Upper lobe of right lung (tissue), 1 donor: ENCODE data around the gene THSD4. TPM values are rescaled to one million over a fixed set of nuclear protein-coding genes. Genes with fewer than 3 reads are reported as not detected.

Source experiments
- ATAC-seq: fragments of 200-7000 bp; cut with Tn5 transposase; one replicate; pipeline ENCODE4 v1.9.1; 2020; ENCODE audit warnings: mild to moderate bottlenecking, moderate library complexity
- DNase-seq: peaks from one replicate; pipeline ENCODE4 v3.0.0-alpha.2; 2020
- H3K27ac ChIP-seq: fragments of 200-600 bp; one replicate; pipeline ENCODE4 v1.8.0; 2022
- H3K27me3 ChIP-seq: fragments of 200-600 bp; one replicate; pipeline ENCODE4 v1.8.0; 2022; ENCODE audit warnings: mild to moderate bottlenecking
- H3K36me3 ChIP-seq: fragments of 200-600 bp; one replicate; pipeline ENCODE4 v1.8.0; 2022
- H3K4me1 ChIP-seq: fragments of 200-600 bp; one replicate; pipeline ENCODE4 v1.8.0; 2022
- H3K4me3 ChIP-seq: fragments of 200-600 bp; one replicate; pipeline ENCODE4 v1.8.0; 2022; ENCODE audit warnings: mild to moderate bottlenecking
- H3K9me3 ChIP-seq: fragments of 200-600 bp; one replicate; pipeline ENCODE4 v1.8.0; 2022
- intact Hi-C: fragments of 100-400 bp; cut with DNase I; formaldehyde crosslinking; loops from one replicate; pipeline ENCODE4 v1.11.0; 2022
- total RNA-seq: library from RNA; stranded (reverse); fragmentation: NEBNext Ultra II Directional; extraction: Animal tissue kit (Norgen Biotek cat#: 25700); gene quantifications from one replicate; pipeline ENCODE4 v1.2.1, GENCODE V29; 2021
- TF ChIP-seq, protein P1 (sequence below): fragments of 200-600 bp; IDR thresholded peaks from one replicate; pipeline ENCODE4 v1.8.0; 2022; ENCODE audit warnings: antibody characterized with exemption
- donor health status: DM: no; HTN: yes; CAD: no; lungs with severe emphysema.

Gene THSD4
- total RNA-seq, 1 donor from 2014 or later, result 25.6 TPM

DNA sequence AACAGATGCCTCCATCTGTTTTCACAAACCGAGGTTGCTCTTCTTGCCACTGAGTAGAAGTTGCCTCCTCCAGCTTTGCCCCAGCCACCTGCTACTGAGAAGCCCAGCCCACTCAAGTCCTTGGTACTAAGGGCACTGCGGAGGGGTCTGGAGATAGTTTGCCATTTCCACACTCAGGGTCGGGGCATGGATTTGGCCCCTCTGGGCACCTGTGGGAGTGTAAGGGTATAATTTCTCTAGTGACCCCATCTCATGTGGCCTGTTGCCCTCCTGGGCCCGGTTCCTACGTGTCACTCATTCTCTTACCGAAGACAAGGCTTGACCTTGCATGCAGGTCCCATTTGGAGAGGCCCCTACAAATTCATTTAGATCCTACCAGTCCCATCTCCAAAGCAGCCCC lies 79.0 kb downstream of the THSD4 start:
- H3K4me1 ChIP-seq, result no peaks in the 10 kb centered on the region
- H3K27ac ChIP-seq, result no peak overlapping the region
- H3K36me3 ChIP-seq, result no peaks in the 10 kb centered on the region
- H3K27me3 ChIP-seq, result no peaks in the 10 kb centered on the region
- TF ChIP-seq, protein P1, sequence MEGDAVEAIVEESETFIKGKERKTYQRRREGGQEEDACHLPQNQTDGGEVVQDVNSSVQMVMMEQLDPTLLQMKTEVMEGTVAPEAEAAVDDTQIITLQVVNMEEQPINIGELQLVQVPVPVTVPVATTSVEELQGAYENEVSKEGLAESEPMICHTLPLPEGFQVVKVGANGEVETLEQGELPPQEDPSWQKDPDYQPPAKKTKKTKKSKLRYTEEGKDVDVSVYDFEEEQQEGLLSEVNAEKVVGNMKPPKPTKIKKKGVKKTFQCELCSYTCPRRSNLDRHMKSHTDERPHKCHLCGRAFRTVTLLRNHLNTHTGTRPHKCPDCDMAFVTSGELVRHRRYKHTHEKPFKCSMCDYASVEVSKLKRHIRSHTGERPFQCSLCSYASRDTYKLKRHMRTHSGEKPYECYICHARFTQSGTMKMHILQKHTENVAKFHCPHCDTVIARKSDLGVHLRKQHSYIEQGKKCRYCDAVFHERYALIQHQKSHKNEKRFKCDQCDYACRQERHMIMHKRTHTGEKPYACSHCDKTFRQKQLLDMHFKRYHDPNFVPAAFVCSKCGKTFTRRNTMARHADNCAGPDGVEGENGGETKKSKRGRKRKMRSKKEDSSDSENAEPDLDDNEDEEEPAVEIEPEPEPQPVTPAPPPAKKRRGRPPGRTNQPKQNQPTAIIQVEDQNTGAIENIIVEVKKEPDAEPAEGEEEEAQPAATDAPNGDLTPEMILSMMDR, result no peak
- H3K4me3 ChIP-seq, result no peak overlapping the region
- DNase-seq (no peak), ATAC-seq (no peak)
- no peaks in the 10 kb centered on the region for H3K9me3 ChIP-seq
- intact Hi-C loops, result no loop called here

DNA sequence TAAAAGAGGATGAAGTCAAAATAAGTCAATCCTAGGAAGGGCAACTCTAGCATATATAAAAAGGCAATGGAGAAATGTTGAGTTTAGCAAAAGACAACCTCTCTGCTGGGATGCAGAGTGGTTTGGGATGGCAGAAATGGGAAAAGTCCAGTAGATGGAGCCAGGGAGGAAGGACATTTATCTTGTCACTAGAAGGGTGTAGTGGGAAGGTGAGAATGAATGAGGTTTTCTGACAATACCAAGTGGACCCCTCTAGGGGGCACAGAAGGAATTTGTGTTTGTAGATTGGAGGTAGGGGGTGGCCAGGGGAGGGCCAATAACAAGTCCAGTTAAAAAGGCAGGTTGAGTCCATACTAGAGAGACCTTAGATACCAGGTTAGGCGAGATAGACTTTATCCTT lies 80.0 kb downstream of the THSD4 start:
- Histone ChIP-seq H3K4me3 (no peak overlapping the region), H3K4me1 (no peaks in the 10 kb centered on the region), H3K27ac (no peak overlapping the region), H3K36me3 (no peaks in the 10 kb centered on the region), H3K27me3 (no peaks in the 10 kb centered on the region), H3K9me3 (no peaks in the 10 kb centered on the region)
- intact Hi-C loops, result no loop called here
- TF ChIP-seq, protein P1, result no peak
- no peak for ATAC-seq
- DNase-seq, result no peak

DNA sequence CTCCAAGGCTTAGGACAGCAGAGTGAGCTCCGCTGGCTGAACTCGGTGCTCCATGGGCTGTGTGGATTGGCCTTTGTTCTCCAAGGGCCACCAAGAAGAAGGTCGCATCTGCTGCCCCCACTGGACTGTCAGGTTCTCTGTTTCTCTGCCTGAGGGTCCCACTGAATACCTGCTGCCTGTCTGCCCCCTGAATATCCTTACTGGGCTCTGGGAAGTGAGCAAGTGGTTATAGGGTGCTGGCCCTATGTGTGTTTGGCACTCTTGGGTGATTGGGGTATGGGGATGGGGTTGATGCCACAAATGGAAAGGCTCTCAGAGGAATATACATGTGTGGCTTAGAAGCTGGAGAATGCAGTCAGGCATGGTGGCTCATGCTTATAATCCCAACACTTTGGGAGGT lies 82.3 kb downstream of the THSD4 start:
- H3K4me3 ChIP-seq, result no peak overlapping the region
- DNase-seq, result no peak
- H3K9me3 ChIP-seq, result no peaks in the 10 kb centered on the region
- no peaks in the 10 kb centered on the region for H3K4me1 ChIP-seq
- intact Hi-C loops, result no loop called here
- TF ChIP-seq, protein P1, result no peak
- no peak overlapping the region for H3K27ac ChIP-seq
- ATAC-seq, result no peak
- no peaks in the 10 kb centered on the region for H3K27me3 ChIP-seq
- H3K36me3 ChIP-seq, result no peaks in the 10 kb centered on the region

DNA sequence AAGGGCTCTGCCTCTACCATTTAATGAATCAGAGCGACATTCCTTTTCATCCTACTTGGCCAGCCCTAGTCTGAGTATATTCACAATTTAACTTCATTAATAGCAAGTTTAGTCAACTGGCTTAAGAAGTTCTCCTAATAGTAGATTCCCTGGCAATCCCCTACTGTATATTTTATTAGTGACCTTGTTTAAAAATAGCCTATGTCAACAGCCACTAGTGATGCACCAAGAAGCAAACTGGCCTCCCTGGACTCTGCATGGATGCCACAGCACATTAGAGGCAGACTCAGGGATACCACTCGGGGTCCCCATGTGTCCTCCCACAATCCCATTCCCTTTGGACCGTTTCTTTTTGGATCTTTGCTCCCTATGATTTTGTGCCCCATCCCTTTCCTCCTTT lies 83.6 kb downstream of the THSD4 start:
- Histone ChIP-seq H3K36me3 (no peaks in the 10 kb centered on the region), H3K9me3 (no peaks in the 10 kb centered on the region), H3K27me3 (no peaks in the 10 kb centered on the region), H3K4me3 (no peak overlapping the region), H3K27ac (no peak overlapping the region), H3K4me1 (no peaks in the 10 kb centered on the region)
- TF ChIP-seq, protein P1, result no peak
- DNase-seq, result no peak
- intact Hi-C loops, result no loop called here
- no peak for ATAC-seq

DNA sequence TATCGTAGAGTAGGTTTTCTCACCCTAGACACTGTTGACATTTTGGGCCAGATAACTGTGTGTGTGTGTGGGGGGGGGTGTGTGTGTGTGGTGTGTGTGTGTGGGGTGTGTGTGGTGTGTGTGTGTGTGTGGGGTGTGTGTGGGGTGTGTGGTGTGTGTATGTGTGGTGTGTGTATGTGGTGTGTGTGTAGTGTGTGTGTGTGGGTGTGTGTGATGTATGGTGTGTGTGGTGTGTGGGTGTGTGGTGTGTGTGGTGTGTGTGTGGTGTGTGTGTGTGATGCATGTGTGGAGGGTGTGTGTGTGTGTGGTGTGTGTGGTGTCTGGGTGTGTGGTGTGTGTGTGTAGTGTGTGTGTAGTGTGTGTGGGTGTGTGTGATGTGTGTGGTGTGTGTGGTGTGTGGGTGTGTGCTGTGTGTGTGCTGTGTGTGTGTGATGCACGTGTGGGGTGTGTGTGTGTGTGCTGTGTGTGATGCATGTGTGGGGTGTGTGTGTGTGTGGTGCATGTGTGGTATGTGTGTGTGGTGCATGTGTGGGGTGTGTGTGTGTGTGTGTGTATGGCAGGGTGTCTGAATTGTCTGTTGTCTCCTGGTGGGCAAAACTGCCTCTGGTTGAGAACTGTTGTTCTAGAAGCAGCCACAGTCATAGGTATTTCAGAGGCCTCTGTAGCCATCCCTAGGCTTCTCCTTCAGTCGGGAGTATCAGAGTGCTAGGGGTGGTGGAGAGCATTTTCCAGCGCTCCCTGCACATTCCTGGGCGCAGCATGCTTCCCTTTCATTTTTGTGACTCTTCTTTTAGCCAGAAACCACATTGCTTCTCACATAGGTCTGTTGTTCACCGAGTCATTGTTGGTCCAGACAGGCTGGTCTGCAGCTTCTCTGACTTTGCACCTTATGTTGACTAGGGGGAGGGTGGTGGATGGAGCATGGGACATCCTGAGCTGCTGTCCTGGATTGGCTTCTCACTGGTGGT lies 84.4 kb downstream of the THSD4 start:
- Histone ChIP-seq H3K27me3 (no peaks in the 10 kb centered on the region), H3K4me1 (no peaks in the 10 kb centered on the region), H3K9me3 (no peaks in the 10 kb centered on the region), H3K4me3 (no peak overlapping the region), H3K27ac (no peak overlapping the region), H3K36me3 (no peaks in the 10 kb centered on the region)
- intact Hi-C loops, result no loop called here
- DNase-seq (no peak), ATAC-seq (peak; percentile 42)
- TF ChIP-seq, protein P1, result no peak
